ENCODE results near the gene INHBE.
"Not testable (repeated sequence)": the region's sequence is repeated elsewhere in the genome, so short reads cannot be mapped to it uniquely, and the experiment has no call there.

The INHBE gene

GRCh38 chr12:57498132-57498502 is 43.0 kb downstream of the INHBE start:
- DNase-seq (ENCODE audit: low read depth), result no peak

GRCh38 chr12:57498571-57498970 is 43.5 kb downstream of the INHBE start:
- DNase-seq (ENCODE audit: low read depth), result no peak

- DNase-seq (ENCODE audit: low read depth), result no peak
These were observed 45.1 kb downstream of the INHBE start for GRCh38 chr12:57500213-57500612.

- DNase-seq (ENCODE audit: low read depth), result not testable (repeated sequence)
These were observed 47.3 kb downstream of the INHBE start for GRCh38 chr12:57502311-57502969.

GRCh38 chr12:57506541-57506940 is 51.4 kb downstream of the INHBE start:
- DNase-seq (ENCODE audit: low read depth), result not testable (repeated sequence)

Measured in CMK (cell line).